GM20000 (cell line): ENCODE results near the gene ANGPT4.
A peak's percentile ranks its signal among the peaks of the same experiment; 100 is the strongest.

Experiments used
- DNase-seq: peaks from one replicate; pipeline ENCODE4 v3.0.0; 2012; ENCODE audit warnings: low spot score
- CTCF ChIP-seq: IDR thresholded peaks from 2 replicates; pipeline ENCODE4 v1.5.1; 2012; ENCODE audit warnings: mild to moderate bottlenecking, control low read depth; ENCODE audit errors: extremely low read depth, missing control alignments

ANGPT4 gene

GRCh38 chr20:848193-848592 lies 67.9 kb downstream of the ANGPT4 start:
- TF ChIP-seq CTCF, result no peak
- DNase-seq, result no peak

GRCh38 chr20:846894-847278 lies 69.2 kb downstream of the ANGPT4 start:
- DNase-seq, result peak; percentile 79
- TF ChIP-seq CTCF, result no peak

GRCh38 chr20:845941-846893 lies 69.9 kb downstream of the ANGPT4 start:
- no peak for DNase-seq
- no peak for TF ChIP-seq CTCF

DNA sequence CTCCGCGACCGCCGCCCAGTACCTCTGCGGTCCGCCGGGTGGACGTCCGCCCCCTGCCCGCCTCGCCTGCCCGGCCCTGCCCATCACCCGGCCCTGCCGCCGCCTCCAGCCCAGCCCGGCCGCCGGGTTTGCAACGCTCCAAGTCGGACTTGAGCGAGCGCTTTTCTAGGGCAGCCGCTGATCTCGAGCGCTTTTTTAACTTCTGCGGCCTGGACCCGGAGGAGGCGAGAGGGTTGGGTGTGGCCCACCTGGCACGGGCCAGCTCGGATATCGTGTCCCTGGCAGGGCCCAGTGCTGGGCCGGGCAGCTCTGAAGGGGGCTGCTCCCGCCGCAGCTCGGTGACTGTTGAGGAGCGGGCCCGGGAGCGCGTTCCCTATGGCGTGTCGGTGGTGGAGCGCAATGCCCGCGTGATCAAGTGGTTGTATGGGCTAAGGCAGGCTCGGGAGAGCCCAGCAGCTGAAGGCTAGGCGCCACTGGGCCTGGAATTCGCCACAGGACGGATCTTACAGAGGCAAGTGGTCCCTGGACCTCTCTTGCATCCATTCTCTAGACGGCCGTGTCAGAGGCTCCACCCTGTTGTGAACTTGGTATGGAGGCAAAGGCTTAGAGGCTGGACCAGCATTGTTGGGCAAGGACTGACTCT lies 70.8 kb downstream of the ANGPT4 start:
- TF ChIP-seq CTCF, result no peak
- DNase-seq, result no peak

- no peak for TF ChIP-seq CTCF
- DNase-seq, result peak; percentile 98
These were observed 71.5 kb downstream of the ANGPT4 start for GRCh38 chr20:844473-845225.

DNA sequence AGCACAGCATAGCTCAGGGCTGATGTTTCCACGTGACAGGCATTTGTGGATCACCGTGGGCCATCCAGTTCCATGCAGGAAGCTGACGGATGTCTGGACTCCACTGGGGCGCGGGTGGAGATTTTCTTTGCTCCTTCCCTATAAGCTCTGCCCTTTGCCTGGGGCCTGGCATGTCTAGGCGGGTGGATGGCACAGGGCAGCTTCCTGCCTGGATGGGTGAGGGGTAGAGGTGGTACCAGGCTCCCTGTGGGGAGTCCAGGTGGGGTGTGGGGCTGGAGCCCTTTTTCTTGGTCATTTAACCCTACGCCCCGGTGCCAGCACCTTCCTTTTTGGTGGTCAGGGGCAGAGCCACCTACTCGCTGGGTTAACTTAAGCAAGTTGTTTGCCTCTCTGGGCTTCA lies 72.2 kb downstream of the ANGPT4 start:
- no peak for DNase-seq
- TF ChIP-seq CTCF, result no peak

- DNase-seq, result no peak
- TF ChIP-seq CTCF, result no peak
These were observed 73.6 kb downstream of the ANGPT4 start for GRCh38 chr20:842547-842940.
